Measurements from ENCODE around the gene KLHDC3. TPM values are rescaled to one million over a fixed set of nuclear protein-coding genes. Genes with fewer than 3 reads are reported as not detected.

The KLHDC3 gene
- total RNA-seq, 1 donor from 2014 or later: 70.8 TPM

DNA sequence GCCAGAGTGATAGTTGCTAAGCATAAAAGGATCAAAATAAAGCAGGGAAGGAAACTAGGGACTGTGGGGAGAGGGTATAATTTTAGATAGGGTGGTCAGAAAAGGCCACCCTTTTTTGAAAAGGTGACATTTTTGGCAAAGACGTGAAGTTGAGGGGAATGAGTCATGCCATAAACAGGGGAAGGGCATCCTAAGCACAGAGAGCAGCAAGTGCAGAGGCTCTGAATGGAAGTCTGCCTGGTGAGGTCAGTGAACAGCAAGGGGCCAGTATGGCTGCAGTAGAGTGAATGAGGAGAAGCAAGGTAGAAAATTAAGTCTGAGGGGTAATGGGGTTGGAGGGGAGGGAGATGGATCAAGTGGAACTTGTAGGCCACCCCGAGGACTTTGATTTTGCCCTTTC, 47.8 kb downstream of the KLHDC3 start:
- no peak for DNase-seq (ENCODE audit: low read depth)

GRCh38 chr6:43062818-43063217, 48.8 kb downstream of the KLHDC3 start:
- DNase-seq (ENCODE audit: low read depth): no peak
- TF ChIP-seq, protein P1, sequence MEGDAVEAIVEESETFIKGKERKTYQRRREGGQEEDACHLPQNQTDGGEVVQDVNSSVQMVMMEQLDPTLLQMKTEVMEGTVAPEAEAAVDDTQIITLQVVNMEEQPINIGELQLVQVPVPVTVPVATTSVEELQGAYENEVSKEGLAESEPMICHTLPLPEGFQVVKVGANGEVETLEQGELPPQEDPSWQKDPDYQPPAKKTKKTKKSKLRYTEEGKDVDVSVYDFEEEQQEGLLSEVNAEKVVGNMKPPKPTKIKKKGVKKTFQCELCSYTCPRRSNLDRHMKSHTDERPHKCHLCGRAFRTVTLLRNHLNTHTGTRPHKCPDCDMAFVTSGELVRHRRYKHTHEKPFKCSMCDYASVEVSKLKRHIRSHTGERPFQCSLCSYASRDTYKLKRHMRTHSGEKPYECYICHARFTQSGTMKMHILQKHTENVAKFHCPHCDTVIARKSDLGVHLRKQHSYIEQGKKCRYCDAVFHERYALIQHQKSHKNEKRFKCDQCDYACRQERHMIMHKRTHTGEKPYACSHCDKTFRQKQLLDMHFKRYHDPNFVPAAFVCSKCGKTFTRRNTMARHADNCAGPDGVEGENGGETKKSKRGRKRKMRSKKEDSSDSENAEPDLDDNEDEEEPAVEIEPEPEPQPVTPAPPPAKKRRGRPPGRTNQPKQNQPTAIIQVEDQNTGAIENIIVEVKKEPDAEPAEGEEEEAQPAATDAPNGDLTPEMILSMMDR (conservative IDR thresholded peaks at IDR 0.05; ENCODE audit: low read depth, low read length): no peak
- no peak overlapping the region for H3K4me3 ChIP-seq (ENCODE audit: low read depth, low read length)

More for the DNA sequence above, 47.8 kb downstream of the KLHDC3 start:
- TF ChIP-seq, protein P1 (conservative IDR thresholded peaks at IDR 0.05; ENCODE audit: low read depth, low read length): no peak
- no peak overlapping the region for H3K4me3 ChIP-seq (ENCODE audit: low read depth, low read length)

- DNase-seq (ENCODE audit: low read depth): no peak
- no peak overlapping the region for H3K4me3 ChIP-seq (ENCODE audit: low read depth, low read length)
- TF ChIP-seq, protein P1 (conservative IDR thresholded peaks at IDR 0.05; ENCODE audit: low read depth, low read length): peak; percentile 76
These were observed 56.1 kb downstream of the KLHDC3 start for GRCh38 chr6:43070028-43070632.

Other genes with a start within 250 kb of the KLHDC3 start
- gene BICRAL, start 232.2 kb upstream of the KLHDC3 start, total RNA-seq: 2.7 and 2.9 TPM in 2 replicates
- gene RPL7L1, start 134.6 kb upstream of the KLHDC3 start, total RNA-seq: 95.0 and 155 TPM in 2 replicates
- not detected in 2 replicates for gene PTCRA, start 98.2 kb upstream of the KLHDC3 start, total RNA-seq
- gene CNPY3, start 84.8 kb upstream of the KLHDC3 start, total RNA-seq: 52.2 and 59.0 TPM in 2 replicates
- gene GNMT, start 53.5 kb upstream of the KLHDC3 start, total RNA-seq: not detected in 2 replicates
- gene PEX6, start 35.1 kb upstream of the KLHDC3 start, total RNA-seq: 19.5 and 22.4 TPM in 2 replicates
- gene PPP2R5D, start 29.7 kb upstream of the KLHDC3 start, total RNA-seq: 66.4 and 94.2 TPM in 2 replicates
- gene MEA1, start 303 bp upstream of the KLHDC3 start, total RNA-seq: 108 and 122 TPM in 2 replicates
- 71.2 and 163 TPM in 2 replicates for gene RRP36, start 7.4 kb downstream of the KLHDC3 start, total RNA-seq
- 12.0 and 20.5 TPM in 2 replicates for gene CUL7, start 39.6 kb downstream of the KLHDC3 start, total RNA-seq
- 16.9 and 45.4 TPM in 2 replicates for gene MRPL2, start 45.2 kb downstream of the KLHDC3 start, total RNA-seq
- gene KLC4, start 45.4 kb downstream of the KLHDC3 start, total RNA-seq: 8.8 and 10.3 TPM in 2 replicates
- gene PTK7, start 62.1 kb downstream of the KLHDC3 start, total RNA-seq: 84.6 and 91.2 TPM in 2 replicates
- 25.0 and 33.9 TPM in 2 replicates for gene SRF, start 157.0 kb downstream of the KLHDC3 start, total RNA-seq
- gene CUL9, start 167.9 kb downstream of the KLHDC3 start, total RNA-seq: 17.8 and 18.4 TPM in 2 replicates
- 140 and 299 TPM in 2 replicates for gene DNPH1, start 215.2 kb downstream of the KLHDC3 start, total RNA-seq
- gene TTBK1, start 229.2 kb downstream of the KLHDC3 start, total RNA-seq: under 0.01 and 0.07 TPM in 2 replicates